ENCODE results near the gene CDKAL1. TPM values are rescaled to one million over a fixed set of nuclear protein-coding genes. Genes with fewer than 3 reads are reported as not detected.

The CDKAL1 gene
- total and polyA plus RNA-seq, 10 of the 15 experiments (the other 5 are each of a cell fraction or from before 2014, with no cell fraction given), result 10.7 to 26.9 (median 17.3) TPM

DNA sequence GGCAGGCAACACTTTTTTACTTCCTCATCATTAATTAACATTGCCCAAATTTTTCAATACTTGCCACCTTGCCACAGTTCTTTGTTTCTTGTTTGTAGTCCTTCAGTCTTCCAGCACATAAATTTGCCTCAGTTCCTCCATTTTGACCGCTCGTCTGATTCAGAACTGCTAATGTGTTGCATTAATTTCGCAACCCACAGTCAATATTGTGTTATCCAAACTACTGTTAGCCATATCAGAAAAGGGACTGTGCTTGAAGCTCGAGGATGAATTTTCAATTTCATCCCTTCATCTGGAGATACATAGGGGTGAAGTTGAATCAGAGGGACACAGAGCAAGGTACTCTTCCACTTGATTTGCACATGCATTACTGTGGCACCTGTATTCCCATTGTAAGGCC, 421.5 kb downstream of the CDKAL1 start:
- RAD21 ChIA-PET (ENCODE audit: unreplicated experiment), result no interaction called here
- no peak for ATAC-seq
- no peaks in the 10 kb centered on the region for H3K27me3 ChIP-seq (replicated peaks in 1 of 2; ENCODE audit: control insufficient read depth in 2 of 2, insufficient read depth in 2 of 2, low read length in 1 of 2)
- BruUV-seq (replicated peaks), result no TSS peak
- H4K20me1 ChIP-seq (ENCODE audit: control insufficient read depth, insufficient read depth), result no peaks in the 10 kb centered on the region
- DNase-seq (ENCODE audit: low read depth, low spot score), result no peak
- intact Hi-C loops (cut with micrococcal nuclease; ENCODE audit: unreplicated experiment), result no loop called here
- no peak for FAIRE-seq
- POLR2A ChIA-PET, result no interaction called here
- no peak overlapping the region for H2AFZ ChIP-seq (ENCODE audit: control insufficient read depth, low read depth, low read length)
- no peak overlapping the region for H3K4me3 ChIP-seq
- peaks cover 2 to 5% of the 10 kb centered on the region in 2 experiments; a peak in 2 of 4 replicates for H3K36me3 ChIP-seq (ENCODE audit: control insufficient read depth in 2 of 2, insufficient read depth in 2 of 2, low read length in 1 of 2)
- SMC1A ChIA-PET (ENCODE audit: uncharacterized antibody, unreplicated experiment), result interaction anchor here (1.0 kb wide), 1 partner anchor 17 kb away, joined by 4 read pairs; no protein-coding TSS in a partner anchor
- H3K27ac ChIP-seq (ENCODE audit: control insufficient read depth, insufficient read depth), result no peak overlapping the region
- no peak overlapping the region for H3K9ac ChIP-seq (ENCODE audit: control insufficient read depth, insufficient read depth, low read length)
- 96% methylated on average over 4 of the region's 4 CpGs for WGBS (ENCODE audit: insufficient coverage, insufficient replicate concordance, low lambda C conversion rate, missing lambda C conversion rate)
- H3K4me1 ChIP-seq (ENCODE audit: control insufficient read depth, insufficient read depth, low read length), result no peaks in the 10 kb centered on the region
- H3K79me2 ChIP-seq (ENCODE audit: control insufficient read depth, insufficient read depth, low read length), result no peaks in the 10 kb centered on the region
- no peak overlapping the region for H3K4me2 ChIP-seq (ENCODE audit: control insufficient read depth, insufficient read depth)
- in situ Hi-C loops (cut with MboI), result no loop called here
- H3K9me3 ChIP-seq (replicated peaks; ENCODE audit: control insufficient read depth, insufficient read depth, low read length), result no peaks in the 10 kb centered on the region
- CTCF ChIA-PET, result no interaction called here
- TF ChIP-seq GABPA (IDR thresholded peaks at IDR 0.05; ENCODE audit: low read depth) (no peak), MEF2A (IDR thresholded peaks at IDR 0.05; ENCODE audit: insufficient read depth, low read depth, low read length) (no peak), ETV6 (conservative IDR thresholded peaks at IDR 0.05 in 1 of 2, IDR thresholded peaks at IDR 0.05 in 1 of 2; ENCODE audit: borderline replicate concordance in 1 of 2, low read depth in 1 of 2) (no peak), SIN3A (IDR thresholded peaks at IDR 0.05; ENCODE audit: low read depth, low read length) (no peak), NRF1 (conservative IDR thresholded peaks at IDR 0.05; ENCODE audit: low read depth, low read length) (no peak), PAX5 (IDR thresholded peaks at IDR 0.05; ENCODE audit: borderline replicate concordance, low read depth, low read length) (no peak), SMC3 (IDR thresholded peaks at IDR 0.05; ENCODE audit: borderline replicate concordance, low read length) (no peak), RBBP5 (conservative IDR thresholded peaks at IDR 0.05) (no peak), NR2F1 (conservative IDR thresholded peaks at IDR 0.05) (no peak)
- TF ChIP-seq, protein P1, sequence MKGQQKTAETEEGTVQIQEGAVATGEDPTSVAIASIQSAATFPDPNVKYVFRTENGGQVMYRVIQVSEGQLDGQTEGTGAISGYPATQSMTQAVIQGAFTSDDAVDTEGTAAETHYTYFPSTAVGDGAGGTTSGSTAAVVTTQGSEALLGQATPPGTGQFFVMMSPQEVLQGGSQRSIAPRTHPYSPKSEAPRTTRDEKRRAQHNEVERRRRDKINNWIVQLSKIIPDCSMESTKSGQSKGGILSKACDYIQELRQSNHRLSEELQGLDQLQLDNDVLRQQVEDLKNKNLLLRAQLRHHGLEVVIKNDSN (IDR thresholded peaks at IDR 0.05; ENCODE audit: borderline replicate concordance, extremely low read length, insufficient read depth, low read depth, low read length), result no peak
- TF ChIP-seq, protein P2, sequence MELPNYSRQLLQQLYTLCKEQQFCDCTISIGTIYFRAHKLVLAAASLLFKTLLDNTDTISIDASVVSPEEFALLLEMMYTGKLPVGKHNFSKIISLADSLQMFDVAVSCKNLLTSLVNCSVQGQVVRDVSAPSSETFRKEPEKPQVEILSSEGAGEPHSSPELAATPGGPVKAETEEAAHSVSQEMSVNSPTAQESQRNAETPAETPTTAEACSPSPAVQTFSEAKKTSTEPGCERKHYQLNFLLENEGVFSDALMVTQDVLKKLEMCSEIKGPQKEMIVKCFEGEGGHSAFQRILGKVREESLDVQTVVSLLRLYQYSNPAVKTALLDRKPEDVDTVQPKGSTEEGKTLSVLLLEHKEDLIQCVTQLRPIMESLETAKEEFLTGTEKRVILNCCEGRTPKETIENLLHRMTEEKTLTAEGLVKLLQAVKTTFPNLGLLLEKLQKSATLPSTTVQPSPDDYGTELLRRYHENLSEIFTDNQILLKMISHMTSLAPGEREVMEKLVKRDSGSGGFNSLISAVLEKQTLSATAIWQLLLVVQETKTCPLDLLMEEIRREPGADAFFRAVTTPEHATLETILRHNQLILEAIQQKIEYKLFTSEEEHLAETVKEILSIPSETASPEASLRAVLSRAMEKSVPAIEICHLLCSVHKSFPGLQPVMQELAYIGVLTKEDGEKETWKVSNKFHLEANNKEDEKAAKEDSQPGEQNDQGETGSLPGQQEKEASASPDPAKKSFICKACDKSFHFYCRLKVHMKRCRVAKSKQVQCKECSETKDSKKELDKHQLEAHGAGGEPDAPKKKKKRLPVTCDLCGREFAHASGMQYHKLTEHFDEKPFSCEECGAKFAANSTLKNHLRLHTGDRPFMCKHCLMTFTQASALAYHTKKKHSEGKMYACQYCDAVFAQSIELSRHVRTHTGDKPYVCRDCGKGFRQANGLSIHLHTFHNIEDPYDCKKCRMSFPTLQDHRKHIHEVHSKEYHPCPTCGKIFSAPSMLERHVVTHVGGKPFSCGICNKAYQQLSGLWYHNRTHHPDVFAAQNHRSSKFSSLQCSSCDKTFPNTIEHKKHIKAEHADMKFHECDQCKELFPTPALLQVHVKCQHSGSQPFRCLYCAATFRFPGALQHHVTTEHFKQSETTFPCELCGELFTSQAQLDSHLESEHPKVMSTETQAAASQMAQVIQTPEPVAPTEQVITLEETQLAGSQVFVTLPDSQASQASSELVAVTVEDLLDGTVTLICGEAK (IDR thresholded peaks at IDR 0.05; ENCODE audit: borderline replicate concordance), result no peak
- TF ChIP-seq, protein P3, sequence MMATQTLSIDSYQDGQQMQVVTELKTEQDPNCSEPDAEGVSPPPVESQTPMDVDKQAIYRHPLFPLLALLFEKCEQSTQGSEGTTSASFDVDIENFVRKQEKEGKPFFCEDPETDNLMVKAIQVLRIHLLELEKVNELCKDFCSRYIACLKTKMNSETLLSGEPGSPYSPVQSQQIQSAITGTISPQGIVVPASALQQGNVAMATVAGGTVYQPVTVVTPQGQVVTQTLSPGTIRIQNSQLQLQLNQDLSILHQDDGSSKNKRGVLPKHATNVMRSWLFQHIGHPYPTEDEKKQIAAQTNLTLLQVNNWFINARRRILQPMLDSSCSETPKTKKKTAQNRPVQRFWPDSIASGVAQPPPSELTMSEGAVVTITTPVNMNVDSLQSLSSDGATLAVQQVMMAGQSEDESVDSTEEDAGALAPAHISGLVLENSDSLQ (IDR thresholded peaks at IDR 0.05), result no peak
- TF ChIP-seq, protein P4, sequence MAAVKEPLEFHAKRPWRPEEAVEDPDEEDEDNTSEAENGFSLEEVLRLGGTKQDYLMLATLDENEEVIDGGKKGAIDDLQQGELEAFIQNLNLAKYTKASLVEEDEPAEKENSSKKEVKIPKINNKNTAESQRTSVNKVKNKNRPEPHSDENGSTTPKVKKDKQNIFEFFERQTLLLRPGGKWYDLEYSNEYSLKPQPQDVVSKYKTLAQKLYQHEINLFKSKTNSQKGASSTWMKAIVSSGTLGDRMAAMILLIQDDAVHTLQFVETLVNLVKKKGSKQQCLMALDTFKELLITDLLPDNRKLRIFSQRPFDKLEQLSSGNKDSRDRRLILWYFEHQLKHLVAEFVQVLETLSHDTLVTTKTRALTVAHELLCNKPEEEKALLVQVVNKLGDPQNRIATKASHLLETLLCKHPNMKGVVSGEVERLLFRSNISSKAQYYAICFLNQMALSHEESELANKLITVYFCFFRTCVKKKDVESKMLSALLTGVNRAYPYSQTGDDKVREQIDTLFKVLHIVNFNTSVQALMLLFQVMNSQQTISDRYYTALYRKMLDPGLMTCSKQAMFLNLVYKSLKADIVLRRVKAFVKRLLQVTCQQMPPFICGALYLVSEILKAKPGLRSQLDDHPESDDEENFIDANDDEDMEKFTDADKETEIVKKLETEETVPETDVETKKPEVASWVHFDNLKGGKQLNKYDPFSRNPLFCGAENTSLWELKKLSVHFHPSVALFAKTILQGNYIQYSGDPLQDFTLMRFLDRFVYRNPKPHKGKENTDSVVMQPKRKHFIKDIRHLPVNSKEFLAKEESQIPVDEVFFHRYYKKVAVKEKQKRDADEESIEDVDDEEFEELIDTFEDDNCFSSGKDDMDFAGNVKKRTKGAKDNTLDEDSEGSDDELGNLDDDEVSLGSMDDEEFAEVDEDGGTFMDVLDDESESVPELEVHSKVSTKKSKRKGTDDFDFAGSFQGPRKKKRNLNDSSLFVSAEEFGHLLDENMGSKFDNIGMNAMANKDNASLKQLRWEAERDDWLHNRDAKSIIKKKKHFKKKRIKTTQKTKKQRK (IDR thresholded peaks at IDR 0.05; ENCODE audit: low read depth, low read length), result no peak
